Endodermal cell (in vitro differentiated cells): ENCODE measurements around the gene TBC1D2. TPM values are rescaled to one million over a fixed set of nuclear protein-coding genes. Genes with fewer than 3 reads are reported as not detected.

ENCODE experiments used
- DNase-seq: peaks from one replicate; pipeline ENCODE4 v3.0.0-alpha.2; 2017
- H3K27ac ChIP-seq: 2 replicates; pipeline ENCODE4 v1.5.1; 2013; ENCODE audit warnings: mild to moderate bottlenecking, low read depth, low read length, moderate library complexity
- H3K27me3 ChIP-seq: 2 replicates; pipeline ENCODE4 v1.6.1; 2013; ENCODE audit warnings: mild to moderate bottlenecking, low read length, moderate library complexity; ENCODE audit not compliant: insufficient read depth, control insufficient read depth, poor library complexity, severe bottlenecking
- H3K36me3 ChIP-seq: 2 replicates; pipeline ENCODE4 v1.7.0; 2013; ENCODE audit warnings: mild to moderate bottlenecking, low read length, moderate library complexity; ENCODE audit not compliant: control insufficient read depth, insufficient read depth
- H3K4me1 ChIP-seq: one replicate; pipeline ENCODE4 v1.7.0; 2013; ENCODE audit warnings: low read length; ENCODE audit not compliant: control insufficient read depth, insufficient read depth
- H3K4me3 ChIP-seq: 2 replicates; pipeline ENCODE4 v1.5.1; 2013; ENCODE audit warnings: mild to moderate bottlenecking, low read length, moderate library complexity
- H3K9ac ChIP-seq: 2 replicates; pipeline ENCODE4 v1.6.1; 2013; ENCODE audit warnings: mild to moderate bottlenecking, low read length, moderate library complexity; ENCODE audit not compliant: poor library complexity, severe bottlenecking; ENCODE audit errors: extremely low read depth
- H3K9me3 ChIP-seq: 2 replicates; pipeline ENCODE4 v1.6.1; 2013; ENCODE audit warnings: mild to moderate bottlenecking, low read length, moderate library complexity; ENCODE audit not compliant: control insufficient read depth
- H3K27ac Mint-ChIP-seq: 2 replicates; pipeline ENCODE4 v1.8.0; 2020; ENCODE audit warnings: mixed read lengths
- H3K27me3 Mint-ChIP-seq: 2 replicates; pipeline ENCODE4 v1.8.0; 2021; ENCODE audit warnings: mild to moderate bottlenecking, mixed read lengths; ENCODE audit not compliant: insufficient read depth
- H3K36me3 Mint-ChIP-seq: 2 replicates; pipeline ENCODE4 v1.8.0; 2020; ENCODE audit warnings: low read depth, mixed read lengths
- H3K4me1 Mint-ChIP-seq: 2 replicates; pipeline ENCODE4 v1.8.0; 2020; ENCODE audit warnings: mixed read lengths
- H3K4me3 Mint-ChIP-seq: 2 replicates; pipeline ENCODE4 v1.8.0; 2020; ENCODE audit warnings: mild to moderate bottlenecking, moderate library complexity, mixed read lengths
- H3K9me3 Mint-ChIP-seq: 2 replicates; pipeline ENCODE4 v1.8.0; 2020; ENCODE audit warnings: mild to moderate bottlenecking, mixed read lengths
- WGBS, 2 experiments: methylation state at CpG; one replicate each; pipeline versions ENCODE4 v1.1.5 to v1.1.7; 2013; ENCODE audit warnings: missing lambda C conversion rate in 2 of 2, mixed read lengths in 1 of 2; ENCODE audit not compliant: insufficient coverage in 1 of 2, insufficient read length in 1 of 2; 5-methylcytosine and 5-hydroxymethylcytosine counted together
- long read RNA-seq, 4 experiments: library from polyadenylated mRNA in 2 of 4; library from RNA in 1 of 4; library from capped mRNA in 1 of 4; stranded (forward) in 3 of 4; unstranded in 1 of 4; transcript quantifications; one replicate each; pipeline ENCODE4 v2.0.0, GENCODE V29; 2020 to 2021; ENCODE audit warnings: inconsistent platforms in 1 of 4
- polyA plus RNA-seq, 2 experiments: library from polyadenylated mRNA; stranded (reverse); fragments of 50-300 nt; gene quantifications; one replicate each; pipeline ENCODE4 v1.2.3, GENCODE V29; 2013
- total RNA-seq, 2 donors: library from RNA; stranded (reverse); fragmentation: NEBNext Ultra II Directional in 1 of 2; extraction: Animal tissue kit (Norgen Biotek cat#: 25700) in 1 of 2; gene quantifications; 2 replicates in 1 of 2; 3 replicates in 1 of 2; pipeline ENCODE4 v1.2.1, GENCODE V29; 2021
- TF ChIP-seq, protein P1 (sequence below): fragments of 200-600 bp; sonication (generic); conservative IDR thresholded peaks from 2 replicates; pipeline ENCODE4 v1.5.0; 2021; ENCODE audit warnings: antibody characterized with exemption, mild to moderate bottlenecking

The TBC1D2 gene, protein sequence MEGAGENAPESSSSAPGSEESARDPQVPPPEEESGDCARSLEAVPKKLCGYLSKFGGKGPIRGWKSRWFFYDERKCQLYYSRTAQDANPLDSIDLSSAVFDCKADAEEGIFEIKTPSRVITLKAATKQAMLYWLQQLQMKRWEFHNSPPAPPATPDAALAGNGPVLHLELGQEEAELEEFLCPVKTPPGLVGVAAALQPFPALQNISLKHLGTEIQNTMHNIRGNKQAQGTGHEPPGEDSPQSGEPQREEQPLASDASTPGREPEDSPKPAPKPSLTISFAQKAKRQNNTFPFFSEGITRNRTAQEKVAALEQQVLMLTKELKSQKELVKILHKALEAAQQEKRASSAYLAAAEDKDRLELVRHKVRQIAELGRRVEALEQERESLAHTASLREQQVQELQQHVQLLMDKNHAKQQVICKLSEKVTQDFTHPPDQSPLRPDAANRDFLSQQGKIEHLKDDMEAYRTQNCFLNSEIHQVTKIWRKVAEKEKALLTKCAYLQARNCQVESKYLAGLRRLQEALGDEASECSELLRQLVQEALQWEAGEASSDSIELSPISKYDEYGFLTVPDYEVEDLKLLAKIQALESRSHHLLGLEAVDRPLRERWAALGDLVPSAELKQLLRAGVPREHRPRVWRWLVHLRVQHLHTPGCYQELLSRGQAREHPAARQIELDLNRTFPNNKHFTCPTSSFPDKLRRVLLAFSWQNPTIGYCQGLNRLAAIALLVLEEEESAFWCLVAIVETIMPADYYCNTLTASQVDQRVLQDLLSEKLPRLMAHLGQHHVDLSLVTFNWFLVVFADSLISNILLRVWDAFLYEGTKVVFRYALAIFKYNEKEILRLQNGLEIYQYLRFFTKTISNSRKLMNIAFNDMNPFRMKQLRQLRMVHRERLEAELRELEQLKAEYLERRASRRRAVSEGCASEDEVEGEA
- total RNA-seq: 10 to 100 TPM in 1 of 2 donors, 1 to 10 TPM in 1; 8.1 to 10.4 TPM
- 2.2 TPM for polyA plus RNA-seq (2013, experiment 1 of 2)
- polyA plus RNA-seq (2013, experiment 2 of 2): 2.4 TPM
- long read RNA-seq, experiment 1, partial matches to known transcripts: 2 of 5 reads
- long read RNA-seq, experiment 1, other reads (novel, unspliced or antisense): 2 of 5 reads
- long read RNA-seq, experiment 2, partial matches to known transcripts: 2 of 10 reads
- long read RNA-seq, experiment 2, other reads (novel, unspliced or antisense): 4 of 10 reads
- long read RNA-seq, experiment 3, transcript TBC1D2-205 (13 exons, 3,349 nt): major isoform, 54 of 90 reads
- long read RNA-seq, experiment 3, transcript TBC1D2-201 (12 exons, 3,046 nt): minor isoform, 9 of 90 reads
- long read RNA-seq, experiment 3, partial matches to known transcripts: 8 of 90 reads
- long read RNA-seq, experiment 3, other reads (novel, unspliced or antisense): 14 of 90 reads
- long read RNA-seq, experiment 4, partial matches to known transcripts: 2 of 3 reads
- long read RNA-seq, experiment 4, other reads (novel, unspliced or antisense): 1 of 3 reads

DNA sequence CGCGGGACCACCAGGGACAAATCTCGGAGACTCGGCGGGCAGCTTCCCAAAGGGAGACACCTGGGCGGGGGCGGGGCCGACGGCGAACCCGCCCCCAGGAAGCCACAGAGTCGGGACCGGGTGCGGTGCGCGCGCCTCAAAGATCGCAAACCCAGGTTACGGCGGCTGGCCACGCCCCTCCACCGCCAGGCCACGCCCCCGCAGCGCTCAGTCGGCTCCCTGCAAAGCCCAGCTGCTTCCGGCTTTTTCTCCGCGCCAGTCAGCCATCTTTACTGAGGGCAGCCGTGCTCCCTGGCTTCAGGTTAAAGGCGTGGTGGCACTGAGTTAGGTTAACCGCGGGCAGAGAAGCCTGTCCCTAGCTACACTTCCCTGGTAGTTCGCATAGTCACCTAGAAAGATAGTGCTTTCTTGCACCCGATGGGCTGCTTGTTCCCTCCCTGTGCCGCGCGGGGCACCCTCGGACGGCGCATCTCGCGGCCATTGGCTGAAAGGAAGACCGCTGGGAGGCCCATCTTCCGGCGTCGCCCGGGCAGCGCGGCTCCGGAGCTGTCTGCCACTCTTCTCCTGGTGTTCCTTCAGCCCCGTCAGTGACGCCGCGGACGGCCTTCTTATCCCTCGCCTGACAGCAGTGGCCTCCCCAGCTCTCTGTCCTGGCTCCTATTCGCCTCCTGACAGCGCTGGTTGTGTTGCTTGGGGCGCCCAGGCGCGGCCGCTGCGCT is at the start of gene TBC1D2:
Gene TBC1D2, minus strand, starts transcription at position 72 of the 719 bp plus-strand sequence. CDS start 108 bp downstream, outside the sequence.
- Histone ChIP-seq H3K27me3 (no peaks in the 10 kb centered on the region), H3K9me3 (no peaks in the 10 kb centered on the region), H3K27ac (peak within 1 kb of the TSS; percentile 80), H3K9ac (peak within 1 kb of the TSS; percentile 54), H3K36me3 (peaks cover 11% of the 10 kb centered on the region), H3K4me3 (peak within 1 kb of the TSS; percentile 84), H3K4me1 (peaks cover 6% of the 10 kb centered on the region)
- no peaks in the 10 kb centered on the region for H3K9me3 Mint-ChIP-seq
- H3K4me1 Mint-ChIP-seq: peaks cover 39% of the 10 kb centered on the region
- H3K4me3 Mint-ChIP-seq: peak within 1 kb of the TSS; percentile 86
- TF ChIP-seq, protein P1, sequence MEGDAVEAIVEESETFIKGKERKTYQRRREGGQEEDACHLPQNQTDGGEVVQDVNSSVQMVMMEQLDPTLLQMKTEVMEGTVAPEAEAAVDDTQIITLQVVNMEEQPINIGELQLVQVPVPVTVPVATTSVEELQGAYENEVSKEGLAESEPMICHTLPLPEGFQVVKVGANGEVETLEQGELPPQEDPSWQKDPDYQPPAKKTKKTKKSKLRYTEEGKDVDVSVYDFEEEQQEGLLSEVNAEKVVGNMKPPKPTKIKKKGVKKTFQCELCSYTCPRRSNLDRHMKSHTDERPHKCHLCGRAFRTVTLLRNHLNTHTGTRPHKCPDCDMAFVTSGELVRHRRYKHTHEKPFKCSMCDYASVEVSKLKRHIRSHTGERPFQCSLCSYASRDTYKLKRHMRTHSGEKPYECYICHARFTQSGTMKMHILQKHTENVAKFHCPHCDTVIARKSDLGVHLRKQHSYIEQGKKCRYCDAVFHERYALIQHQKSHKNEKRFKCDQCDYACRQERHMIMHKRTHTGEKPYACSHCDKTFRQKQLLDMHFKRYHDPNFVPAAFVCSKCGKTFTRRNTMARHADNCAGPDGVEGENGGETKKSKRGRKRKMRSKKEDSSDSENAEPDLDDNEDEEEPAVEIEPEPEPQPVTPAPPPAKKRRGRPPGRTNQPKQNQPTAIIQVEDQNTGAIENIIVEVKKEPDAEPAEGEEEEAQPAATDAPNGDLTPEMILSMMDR: peak; percentile 52
- WGBS, 2 experiments: 0% methylated on average over 32 to 64 of the region's 64 CpGs
- DNase-seq: peak; percentile 99
- peak within 1 kb of the TSS; percentile 97 for H3K27ac Mint-ChIP-seq
- peaks cover 10% of the 10 kb centered on the region for H3K36me3 Mint-ChIP-seq
- no peaks in the 10 kb centered on the region for H3K27me3 Mint-ChIP-seq

DNA sequence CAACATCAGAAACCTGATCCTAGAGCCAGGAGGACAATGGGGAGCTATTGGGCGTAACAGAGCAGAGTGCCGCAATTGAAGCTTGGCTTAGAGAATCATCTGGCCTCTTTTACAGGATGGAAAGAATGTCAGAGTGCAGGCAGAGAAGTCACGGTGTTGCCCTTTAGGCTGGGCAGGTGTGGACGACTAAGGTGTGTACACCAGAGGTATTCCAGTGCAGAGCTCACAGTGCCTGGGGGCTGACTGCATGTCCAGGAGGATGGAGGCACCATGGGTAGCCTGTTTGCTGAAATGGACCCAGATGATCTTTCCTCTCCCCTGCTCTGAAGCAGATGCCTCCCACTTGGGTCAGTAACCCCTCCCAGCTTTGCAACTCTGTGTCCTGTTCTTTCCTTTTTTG is 48.9 kb upstream of the TBC1D2 start:
- Histone ChIP-seq H3K4me3 (no peak overlapping the region), H3K9ac (no peak overlapping the region), H3K27ac (no peak overlapping the region), H3K9me3 (no peaks in the 10 kb centered on the region), H3K36me3 (no peaks in the 10 kb centered on the region), H3K27me3 (peaks cover 17% of the 10 kb centered on the region), H3K4me1 (peaks cover 4% of the 10 kb centered on the region)
- H3K27ac Mint-ChIP-seq: no peak overlapping the region
- no peak for DNase-seq
- no peaks in the 10 kb centered on the region for H3K9me3 Mint-ChIP-seq
- H3K4me1 Mint-ChIP-seq: peaks cover 19% of the 10 kb centered on the region
- H3K4me3 Mint-ChIP-seq: no peak overlapping the region
- 90 to 93% methylated on average over 2 to 4 of the region's 4 CpGs for WGBS, 2 experiments
- TF ChIP-seq, protein P1: no peak
- peaks cover 16% of the 10 kb centered on the region for H3K36me3 Mint-ChIP-seq
- peaks cover 8% of the 10 kb centered on the region for H3K27me3 Mint-ChIP-seq
